Activated CD8-positive, alpha-beta memory T cell treated with anti-CD3 and anti-CD28 coated beads, Interleukin-2, amount 50 U/mL, for 1 hour (primary cell): ENCODE data around the gene ETF1.
"Not testable (repeated sequence)": the region's sequence is repeated elsewhere in the genome, so short reads cannot be mapped to it uniquely, and the experiment has no call there.

Experiments
- DNase-seq: peaks from one replicate; pipeline ENCODE4 v3.0.0-alpha.2; 2020; ENCODE audit errors: extremely low read depth

The ETF1 gene

DNA sequence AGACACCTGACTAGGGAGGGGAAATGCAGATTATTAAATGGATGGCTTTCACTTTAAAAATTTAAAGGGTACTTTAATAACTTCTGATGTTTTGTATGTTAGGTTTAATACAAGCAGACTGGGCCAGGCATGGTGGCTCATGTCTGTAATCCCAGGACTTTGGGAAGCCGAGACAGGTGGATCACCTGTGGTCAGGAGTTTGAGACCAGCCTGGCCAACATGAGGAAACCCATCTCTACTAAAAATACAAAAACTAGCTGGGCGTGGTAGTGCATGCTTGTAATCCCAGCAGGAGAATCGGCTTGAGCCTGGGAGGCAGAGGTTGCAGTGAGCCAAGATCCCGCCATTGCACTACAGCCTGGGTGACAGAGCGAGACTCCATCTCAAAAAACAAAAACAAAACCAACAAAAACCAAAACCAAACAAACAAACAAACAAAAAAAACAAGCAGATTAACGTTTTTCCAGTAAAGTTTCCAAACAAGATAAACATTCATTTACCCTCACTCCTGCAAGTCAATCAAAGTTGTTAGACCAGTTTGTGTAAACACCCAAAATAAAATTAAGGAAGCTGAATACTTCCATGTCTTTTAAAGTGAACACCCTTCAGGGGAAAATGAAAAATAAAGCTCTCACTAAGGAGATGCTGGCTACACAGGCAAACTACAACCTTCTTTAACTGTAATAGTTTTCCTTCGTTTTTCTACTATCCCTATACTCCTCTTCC is 14.1 kb downstream of the ETF1 start:
- no peak for DNase-seq

DNA sequence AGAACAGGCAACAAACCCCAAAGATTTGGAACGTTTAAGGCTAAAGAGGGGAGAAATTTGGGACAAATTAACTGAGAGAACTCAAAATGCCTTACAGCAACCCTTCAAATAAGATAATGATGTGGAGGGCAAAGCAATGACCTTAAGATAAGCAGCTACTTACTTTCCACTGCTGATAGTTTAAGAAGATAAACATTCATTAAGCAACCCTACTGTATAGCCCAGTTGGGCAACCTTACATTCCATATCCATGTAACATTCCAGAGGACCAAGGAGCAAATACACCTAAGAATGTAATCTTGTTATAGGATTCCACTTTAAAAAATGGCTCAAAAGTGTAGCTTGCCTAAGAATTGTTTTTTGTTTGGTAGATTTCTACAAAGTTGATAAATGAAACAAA is 14.8 kb downstream of the ETF1 start:
- no peak for DNase-seq

DNA sequence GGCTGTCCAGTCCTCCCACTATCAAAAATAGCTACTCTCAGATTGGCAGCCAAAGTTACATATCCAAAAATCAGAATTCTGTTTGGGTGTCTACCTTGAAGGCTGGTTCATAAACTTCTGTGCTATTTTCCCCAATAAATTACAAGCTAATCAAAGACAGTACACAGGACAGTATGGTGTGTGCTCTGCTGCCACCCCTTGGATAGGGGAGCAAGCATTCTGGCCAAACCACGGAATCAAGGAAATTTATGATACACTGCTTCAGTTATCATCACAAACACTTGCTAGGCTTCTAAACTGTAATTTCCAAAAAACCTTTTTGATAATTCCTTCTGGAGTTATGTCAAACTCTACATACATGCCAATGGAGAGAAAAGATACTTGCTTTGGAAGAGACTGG is 15.9 kb downstream of the ETF1 start:
- DNase-seq = no peak

DNA sequence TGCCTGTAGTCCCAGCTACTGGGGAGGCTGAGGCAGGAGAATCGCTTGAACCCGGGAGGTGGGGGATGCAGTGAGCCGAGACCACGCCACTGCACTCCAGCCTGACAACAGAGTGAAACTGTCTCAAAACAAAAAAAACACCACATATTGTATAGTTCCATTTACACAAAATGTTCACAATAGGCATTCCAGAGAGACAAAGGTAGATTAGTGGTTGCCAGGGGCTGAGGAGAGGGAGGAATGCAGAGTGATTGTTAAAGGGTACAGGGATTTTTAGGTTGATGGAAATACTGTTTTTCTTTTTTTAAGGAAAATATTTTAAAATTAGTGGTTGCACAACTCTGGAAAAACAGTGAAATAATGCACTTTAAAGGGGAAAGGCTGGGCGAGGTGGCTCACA is 19.6 kb downstream of the ETF1 start:
- no peak for DNase-seq

DNA sequence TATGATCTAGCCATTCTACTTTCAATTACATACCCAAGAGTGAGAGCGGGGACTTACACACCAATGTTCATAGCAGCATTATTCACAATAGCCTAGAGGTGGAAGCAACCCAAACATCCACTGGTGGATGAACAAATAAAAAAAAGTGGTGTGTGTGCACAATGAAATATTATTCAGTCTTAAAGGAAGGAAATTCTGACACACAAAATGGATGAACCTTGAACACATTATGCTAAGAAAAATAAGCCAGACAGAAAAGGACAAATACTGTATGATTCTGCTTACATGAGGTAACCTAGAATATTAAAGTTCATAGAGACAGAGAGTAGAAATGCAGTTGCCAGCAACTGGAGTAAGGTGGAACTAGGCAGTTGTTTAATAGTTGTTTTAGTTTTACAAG is 22.1 kb downstream of the ETF1 start:
- no peak for DNase-seq

DNA sequence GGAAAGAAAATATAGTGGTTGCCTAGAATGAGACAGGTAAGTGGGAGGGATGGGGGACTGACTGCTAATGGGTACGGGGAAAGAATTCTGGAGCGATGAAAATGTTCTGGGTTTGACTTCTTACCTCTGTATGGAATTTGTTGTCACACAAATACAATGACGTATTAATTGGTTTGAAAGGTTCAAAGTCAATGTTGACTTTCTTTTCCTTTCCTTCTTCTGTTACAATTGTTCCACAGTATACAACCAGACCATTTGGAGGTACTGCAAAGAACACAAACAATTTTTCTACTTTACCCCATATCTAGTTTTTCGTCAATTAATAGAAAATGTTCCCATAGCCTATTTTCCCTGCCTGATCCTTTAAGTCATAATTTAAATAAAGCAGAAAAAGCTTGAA is 25.6 kb downstream of the ETF1 start:
- no peak for DNase-seq

DNA sequence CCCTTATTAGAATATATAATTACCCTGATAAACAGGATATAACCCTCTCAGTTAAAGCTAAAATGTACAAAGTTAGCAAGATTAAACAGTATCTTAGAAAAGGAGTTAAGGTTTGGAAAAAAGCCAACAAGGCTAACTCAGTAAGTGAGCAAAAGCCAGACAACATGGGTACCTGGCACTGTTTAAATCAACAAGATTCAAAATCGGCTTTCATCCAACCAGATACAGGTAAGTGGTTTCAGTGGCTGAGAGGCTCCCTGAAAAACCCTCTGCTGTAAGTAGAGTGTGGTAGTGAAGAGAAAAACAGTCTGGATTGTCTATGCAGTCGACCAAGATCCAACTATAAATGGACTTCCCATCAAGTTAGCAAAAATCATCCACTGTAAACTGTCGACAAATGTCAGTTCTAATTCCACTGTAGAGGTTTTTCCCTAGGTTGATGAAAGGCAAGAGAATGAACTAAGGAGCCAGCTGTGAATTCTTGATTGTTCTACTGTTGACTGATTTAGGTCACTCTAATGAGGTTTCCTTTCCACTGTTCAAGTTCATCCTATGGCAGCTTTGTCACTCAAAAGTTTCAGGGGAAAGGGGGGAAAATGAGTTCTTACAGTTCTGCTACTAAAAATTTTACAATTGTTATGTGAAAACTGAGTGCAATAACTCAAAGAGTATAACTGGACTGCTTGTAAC is 27.3 kb downstream of the ETF1 start:
- DNase-seq = no peak

DNA sequence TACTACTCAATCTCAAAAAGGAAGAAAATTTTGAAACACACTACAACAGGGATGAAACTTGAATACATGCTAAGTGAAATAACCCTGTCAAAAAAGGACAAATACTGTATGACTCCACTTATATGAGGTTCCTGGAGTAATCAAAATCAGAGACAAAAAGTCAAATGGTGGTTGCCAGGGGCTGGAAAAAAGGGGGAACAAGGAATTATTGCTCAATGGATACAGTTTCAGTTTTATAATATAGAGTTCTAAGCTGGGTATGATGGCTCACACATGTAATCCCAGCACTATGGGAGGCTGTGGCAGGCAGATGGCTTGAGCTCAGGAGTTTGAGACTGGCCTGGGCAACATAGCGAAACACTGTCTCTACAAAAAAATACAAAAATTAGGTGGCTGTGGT is 29.0 kb downstream of the ETF1 start:
- no peak for DNase-seq

DNA sequence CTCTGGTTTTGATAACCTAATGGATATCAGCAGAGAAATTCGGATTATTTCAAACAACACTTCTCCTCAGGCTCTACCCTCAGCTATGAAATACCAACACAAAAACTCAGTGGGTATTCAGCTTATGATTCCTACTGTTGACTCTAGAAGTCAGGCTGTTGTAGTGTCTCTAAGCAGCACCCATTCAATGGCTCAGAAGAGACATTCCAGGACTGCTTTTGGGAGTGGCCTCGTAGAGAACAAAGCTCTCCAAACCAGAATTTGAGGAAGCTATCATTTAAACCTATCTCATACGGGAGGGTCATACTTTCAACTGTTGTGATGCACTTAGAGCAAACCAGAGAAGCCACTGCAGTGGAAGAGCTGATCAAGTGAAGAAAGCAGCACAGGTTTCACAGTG is 34.1 kb downstream of the ETF1 start:
- no peak for DNase-seq

DNA sequence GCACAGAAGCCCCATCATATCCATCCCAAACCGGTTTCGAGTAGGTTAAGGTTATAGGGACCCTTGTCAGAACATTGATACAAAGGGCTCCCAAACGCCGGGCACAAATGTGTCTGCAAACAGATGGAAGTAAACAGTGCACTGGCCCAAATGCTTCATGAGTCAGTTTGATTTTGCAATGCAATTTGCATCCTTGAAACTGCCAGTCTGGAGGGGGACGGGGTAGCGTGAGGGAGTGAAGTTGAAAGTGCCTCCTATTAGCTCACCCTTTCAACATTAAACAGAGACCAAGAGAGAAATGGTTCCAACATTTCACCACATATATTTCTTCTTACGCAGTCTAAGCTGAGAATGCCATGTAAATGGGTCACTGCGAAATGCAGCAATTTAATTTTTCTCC is 35.6 kb downstream of the ETF1 start:
- not testable (repeated sequence) for DNase-seq

DNA sequence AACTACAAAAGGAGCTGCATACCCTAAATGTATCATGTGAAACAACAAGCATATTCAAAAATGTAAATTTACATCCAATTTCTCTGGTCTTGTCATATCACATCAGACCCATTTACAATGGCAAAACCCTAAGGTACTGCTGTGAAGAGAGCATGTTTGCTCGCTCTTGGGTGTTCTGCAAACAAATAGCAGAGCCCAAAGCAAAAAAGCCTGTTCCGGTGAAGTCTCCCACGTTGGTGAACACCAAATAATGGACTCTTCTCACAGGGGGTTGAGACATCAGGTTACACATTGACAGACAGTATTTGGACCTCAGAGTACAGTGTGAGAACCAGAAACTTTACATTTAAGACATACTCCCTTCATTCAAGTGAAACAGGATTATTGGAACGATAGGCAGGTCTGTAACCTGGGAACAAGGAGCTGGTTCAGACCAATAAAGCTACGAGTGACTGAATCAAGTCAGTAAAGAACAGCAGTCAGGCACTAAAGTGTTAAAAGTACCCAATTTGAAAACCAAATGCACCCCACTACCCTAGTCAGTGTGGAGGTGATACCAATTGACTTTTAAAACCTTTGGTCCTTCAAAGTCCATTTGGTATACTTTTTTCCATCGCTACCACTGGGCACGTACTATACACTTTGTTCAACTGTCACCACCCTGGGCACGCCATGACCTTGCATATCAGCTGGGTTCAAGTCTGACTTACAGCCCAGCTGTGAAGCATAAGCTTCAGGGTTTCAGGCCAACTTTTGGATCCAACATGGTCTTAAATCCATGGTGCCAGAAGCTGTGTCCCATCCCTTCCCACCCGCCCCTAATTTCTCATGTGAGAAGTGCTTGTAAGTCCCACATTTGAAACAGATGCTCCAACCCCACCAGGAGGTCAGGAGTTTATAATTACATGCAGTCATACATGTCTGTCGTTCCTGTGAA is 36.4 kb downstream of the ETF1 start:
- DNase-seq = no peak

DNA sequence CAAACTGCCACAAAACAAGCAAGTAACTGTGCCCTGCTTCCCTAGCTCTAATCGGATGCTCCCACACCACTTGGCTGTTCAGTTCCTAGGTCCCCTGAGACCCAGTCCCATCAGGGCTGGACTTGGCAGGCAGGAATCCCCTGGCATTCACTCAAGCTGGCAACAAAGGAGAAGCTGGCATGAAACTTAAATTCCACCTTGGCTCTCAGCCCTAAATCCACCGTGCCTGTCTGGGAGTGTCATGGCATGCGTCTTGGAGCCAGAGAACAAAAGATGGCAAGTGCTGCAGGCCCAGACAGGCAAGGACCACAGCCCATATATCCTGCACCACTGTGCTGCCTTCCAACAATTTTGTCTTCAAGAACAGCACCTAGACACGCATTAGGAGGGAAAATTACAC is 38.2 kb downstream of the ETF1 start:
- DNase-seq = no peak

DNA sequence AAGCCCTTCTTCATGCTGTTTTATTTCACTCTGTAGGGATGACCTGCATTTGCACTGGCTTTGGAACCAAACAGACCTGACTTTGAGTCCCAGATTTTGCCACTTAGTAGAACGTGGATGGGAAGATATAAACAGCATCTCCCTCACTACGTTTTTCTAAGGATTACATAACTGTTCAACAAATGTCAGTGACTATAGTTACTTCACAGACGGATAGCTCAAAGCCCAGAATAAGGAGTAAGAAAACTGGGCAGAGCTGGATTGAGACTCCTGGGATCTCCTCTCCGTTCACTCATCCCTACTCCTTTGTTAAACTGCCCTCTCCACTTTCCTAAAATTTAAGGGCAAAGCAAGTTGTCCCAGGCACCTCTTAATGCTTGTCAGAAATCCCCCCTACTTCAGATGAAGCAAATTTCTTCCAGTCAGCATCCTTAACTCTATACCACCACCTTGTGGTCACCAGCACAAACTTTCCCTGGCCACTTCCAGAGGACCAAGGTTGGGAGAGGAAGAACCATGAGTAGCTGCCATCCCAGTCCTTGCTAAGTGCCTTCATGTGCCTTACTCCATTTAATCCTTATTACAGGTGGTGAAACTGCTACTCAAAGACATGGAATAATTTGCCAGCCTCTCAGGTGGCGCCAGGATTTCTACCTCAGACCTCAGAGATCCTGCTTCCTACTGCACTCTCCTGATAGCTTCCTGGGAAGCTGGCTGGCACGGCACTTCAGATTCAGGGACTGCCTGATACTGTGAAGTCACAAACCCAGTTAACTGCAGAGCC is 39.4 kb downstream of the ETF1 start:
- DNase-seq = no peak

DNA sequence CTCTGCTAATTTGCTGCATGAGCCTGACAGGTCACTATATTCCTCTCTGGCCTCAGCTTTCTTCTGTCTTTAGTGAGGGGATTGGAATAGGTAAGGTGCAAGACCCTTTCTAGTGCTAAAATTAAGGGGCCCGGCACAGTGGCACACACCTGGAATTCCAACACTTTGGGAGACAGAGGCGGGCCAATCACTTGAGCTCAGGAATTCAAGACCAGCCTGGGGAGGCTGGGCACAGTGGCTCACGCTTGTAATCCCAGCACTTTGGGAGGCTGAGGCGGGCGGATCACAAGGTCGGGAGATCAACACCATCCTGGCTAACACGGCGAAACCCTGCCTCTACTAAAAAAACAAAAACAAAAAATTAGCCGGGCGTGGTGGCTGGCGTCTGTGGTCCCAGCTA is 40.5 kb downstream of the ETF1 start:
- DNase-seq = no peak

DNA sequence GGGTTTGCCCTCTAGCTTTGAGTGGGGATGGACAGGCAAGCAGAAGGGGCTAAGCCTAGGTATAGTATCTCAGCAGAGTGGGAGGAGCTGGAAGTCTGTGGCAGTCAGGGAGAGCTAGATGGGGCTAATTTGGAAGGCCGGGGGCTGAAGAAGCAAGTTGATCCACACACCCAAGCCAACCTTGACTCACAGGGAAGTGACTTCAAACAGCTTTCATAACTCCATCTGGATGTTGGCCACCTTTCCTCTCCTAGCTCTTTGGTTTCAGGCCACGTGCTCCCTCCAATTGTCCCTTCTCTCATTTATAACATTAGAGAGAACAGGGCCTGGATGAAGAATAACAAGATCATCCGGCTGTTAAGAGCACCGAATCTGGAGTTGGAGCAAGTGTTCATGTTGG is 40.9 kb downstream of the ETF1 start:
- no peak for DNase-seq

DNA sequence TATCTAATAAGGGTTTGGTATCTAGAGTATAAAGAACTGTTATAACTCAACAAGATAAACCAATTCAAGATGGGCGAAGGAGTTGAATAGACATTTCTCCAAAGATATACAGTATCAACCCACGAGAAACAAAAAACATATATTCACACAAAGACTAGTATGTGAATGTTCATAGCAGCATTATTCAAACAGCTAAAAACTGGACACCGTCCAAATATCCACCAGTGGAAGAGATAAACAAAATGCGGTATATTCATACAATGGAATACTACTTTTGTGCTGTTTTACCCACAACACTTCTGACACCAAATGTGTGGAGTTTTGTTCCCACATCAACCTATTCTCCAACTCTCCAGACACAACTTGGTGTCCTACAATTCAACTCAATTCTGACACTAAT is 44.7 kb downstream of the ETF1 start:
- DNase-seq = no peak

DNA sequence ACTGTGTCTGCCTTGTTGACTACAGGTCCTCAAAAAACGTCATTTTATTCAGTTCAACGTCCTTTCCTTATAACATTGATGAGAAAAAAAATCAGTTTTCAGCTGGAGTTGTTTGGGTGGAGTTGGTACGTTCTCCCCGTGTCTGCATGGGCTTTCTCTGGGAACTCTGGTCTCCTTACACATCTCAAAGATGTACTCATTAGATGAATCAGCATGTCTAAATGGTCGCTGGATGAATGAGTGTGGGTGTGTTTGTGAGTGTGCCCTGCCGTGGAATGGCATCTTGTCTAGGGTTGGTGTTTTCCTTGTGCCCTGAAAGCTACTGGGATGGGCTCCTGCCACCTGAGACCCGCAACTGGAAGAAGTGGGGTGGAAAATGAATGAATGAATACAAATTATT is 47.7 kb downstream of the ETF1 start:
- no peak for DNase-seq

DNA sequence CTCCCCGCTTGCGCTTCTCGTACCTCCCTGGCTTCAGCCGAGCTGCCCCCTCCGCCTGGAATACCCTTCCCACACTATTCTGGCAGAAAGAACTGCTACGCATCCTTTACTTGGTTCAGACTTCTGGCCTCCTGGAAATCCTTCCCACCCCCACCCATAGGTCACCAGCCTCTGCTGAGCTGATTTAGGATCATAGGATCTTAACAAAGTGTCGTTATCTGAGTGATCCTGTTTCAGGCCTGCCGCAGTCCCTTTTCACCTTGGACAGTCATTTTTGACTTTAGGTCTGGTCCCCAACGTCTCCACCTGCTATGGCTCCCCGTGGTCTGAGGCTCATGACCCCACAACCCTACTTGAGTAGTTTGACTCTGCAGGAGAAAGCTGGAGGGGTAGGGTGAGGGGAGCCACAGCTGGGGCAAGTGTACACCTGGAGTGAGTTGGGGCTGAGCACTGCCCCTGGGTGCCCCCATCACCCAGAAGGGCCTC is 50.4 kb downstream of the ETF1 start:
- DNase-seq = no peak

DNA sequence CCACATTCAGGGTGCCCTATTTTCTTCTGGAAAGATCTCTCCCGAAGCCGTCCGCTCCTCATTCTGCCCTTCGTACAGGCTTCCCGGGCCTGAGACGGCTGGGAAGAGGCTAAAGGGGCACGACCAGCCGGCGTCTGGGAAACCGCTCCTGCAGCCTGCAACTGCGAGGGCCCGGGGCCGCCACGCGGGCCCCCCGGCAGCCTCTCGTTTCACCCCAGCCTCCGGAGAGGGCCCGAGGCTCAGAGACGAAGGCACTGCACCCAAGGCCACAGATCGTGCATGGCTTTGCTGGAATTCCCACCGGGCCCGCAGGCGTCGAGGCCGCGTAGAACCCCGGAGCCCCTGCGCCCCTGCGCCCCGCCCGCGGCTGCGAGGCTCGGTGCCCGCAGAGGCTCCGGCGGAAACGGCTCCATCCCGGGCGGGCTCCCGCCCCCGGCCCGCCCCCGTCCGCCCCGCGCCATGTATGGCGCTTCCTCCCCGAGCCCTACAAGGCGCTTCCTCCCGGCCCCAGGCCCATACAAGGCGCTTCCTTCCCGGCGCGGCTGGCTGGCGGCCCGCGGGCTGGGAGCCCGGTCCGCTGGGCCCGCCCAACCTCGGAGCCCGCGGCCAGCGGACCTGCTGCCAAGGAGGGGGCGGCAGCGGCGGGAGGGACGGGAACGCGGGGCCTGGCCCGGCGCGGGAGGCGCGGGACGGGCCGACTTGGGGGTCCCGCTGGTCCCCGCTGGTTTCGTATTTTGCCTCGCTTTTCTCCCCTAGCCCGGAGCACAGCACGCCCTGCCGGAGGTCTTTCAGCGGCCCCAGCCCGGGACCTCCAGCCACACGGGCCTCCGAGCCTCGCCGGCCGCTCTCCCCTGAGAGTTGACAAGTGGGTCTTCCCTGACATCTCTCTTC is 51.1 kb downstream of the ETF1 start:
- peak; percentile 59 for DNase-seq

DNA sequence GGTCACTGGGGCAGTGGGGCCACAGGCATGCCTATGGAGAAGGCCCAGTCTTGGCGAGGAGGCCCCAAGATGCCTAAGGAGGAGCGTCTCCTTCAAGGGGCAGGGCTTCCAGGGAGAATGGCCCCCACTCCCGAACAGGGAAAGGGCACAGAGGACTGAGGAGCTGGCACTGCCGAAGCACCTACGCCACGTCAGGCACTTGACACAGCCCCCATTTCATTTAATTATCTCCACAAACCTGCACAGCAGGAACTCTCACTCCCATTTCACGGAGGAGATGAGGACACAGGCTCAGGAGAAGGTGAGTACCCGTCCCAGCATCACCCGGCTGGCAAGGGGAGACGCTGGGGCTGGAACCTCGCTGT is 51.8 kb downstream of the ETF1 start:
- DNase-seq = no peak
